Naive B cell (primary cell): ENCODE results near the gene MRPS11. TPM values are rescaled to one million over a fixed set of nuclear protein-coding genes. Genes with fewer than 3 reads are reported as not detected.

Experiments used
- ATAC-seq, 2 donors: fragments of 150-1000 bp; cut with Tn5 transposase; 2 replicates each; pipeline ENCODE4 v1.10.0; 2021; ENCODE audit warnings: low read depth in 2 of 2, mild to moderate bottlenecking in 2 of 2, moderate library complexity in 2 of 2
- DNase-seq: peaks from one replicate; pipeline ENCODE4 v3.0.0; 2022
- H3K27ac Mint-ChIP-seq, 6 donors: one replicate each; pipeline ENCODE4 v1.8.0; 2020 to 2022; ENCODE audit warnings: mild to moderate bottlenecking in 6 of 6, mixed read lengths in 6 of 6, moderate library complexity in 5 of 6, inconsistent platforms in 2 of 6
- H3K27me3 Mint-ChIP-seq, 3 donors: one replicate each; pipeline ENCODE4 v1.8.0; 2021 to 2022; ENCODE audit warnings: mixed read lengths in 3 of 3, mild to moderate bottlenecking in 1 of 3
- H3K36me3 Mint-ChIP-seq, 2 donors: one replicate each; pipeline ENCODE4 v1.8.0; 2020 to 2022; ENCODE audit warnings: mixed read lengths in 2 of 2, inconsistent platforms in 1 of 2, mild to moderate bottlenecking in 1 of 2
- H3K4me1 Mint-ChIP-seq, 3 donors: one replicate each; pipeline ENCODE4 v1.8.0; 2020 to 2022; ENCODE audit warnings: mixed read lengths in 3 of 3, inconsistent platforms in 1 of 3, mild to moderate bottlenecking in 1 of 3, moderate library complexity in 1 of 3
- H3K4me3 Mint-ChIP-seq, 8 donors: one replicate each; pipeline ENCODE4 v1.8.0; 2020 to 2022; ENCODE audit warnings: mild to moderate bottlenecking in 8 of 8, mixed read lengths in 8 of 8, moderate library complexity in 8 of 8, inconsistent platforms in 2 of 8
- H3K9me3 Mint-ChIP-seq, 7 donors: one replicate each; pipeline ENCODE4 v1.8.0; 2020 to 2022; ENCODE audit warnings: mixed read lengths in 7 of 7, mild to moderate bottlenecking in 5 of 7, inconsistent platforms in 2 of 7, moderate library complexity in 1 of 7
- polyA plus RNA-seq, 6 donors: library from polyadenylated mRNA; unstranded; fragments of 300-500 nt; fragmentation: Illumina TruSeq; gene quantifications; one replicate each; pipeline ENCODE4 v1.2.3, GENCODE V29; 2021; ENCODE audit warnings: low read depth in 6 of 6

The MRPS11 gene
- polyA plus RNA-seq, 6 donors from 2014 or later = 46.6 to 72.4 (median 60.3) TPM

- ATAC-seq (no peak), DNase-seq (no peak)
- H3K27me3 Mint-ChIP-seq = peaks cover 42 to 67% (median 61%) of the 10 kb centered on the region in 3 donors
- no peak overlapping the region for H3K27ac Mint-ChIP-seq
- H3K36me3 Mint-ChIP-seq = peaks cover 18 to 22% of the 10 kb centered on the region in 2 donors
- peaks cover 16 to 32% (median 25%) of the 10 kb centered on the region in 7 donors for H3K9me3 Mint-ChIP-seq
- H3K4me1 Mint-ChIP-seq = no peaks in the 10 kb centered on the region
- H3K4me3 Mint-ChIP-seq = peak overlapping the region in 1 of 8 donors; percentile 9
Observed at GRCh38 chr15:88441076-88441730, 26.3 kb upstream of the MRPS11 start.

- Mint-ChIP-seq H3K27me3 (peaks cover 31 to 45% (median 32%) of the 10 kb centered on the region in 3 donors), H3K36me3 (peaks cover 14 to 22% of the 10 kb centered on the region in 2 donors), H3K4me1 (peaks cover 5 to 7% (median 5%) of the 10 kb centered on the region in 3 donors), H3K4me3 (no peak overlapping the region), H3K27ac (no peak overlapping the region), H3K9me3 (peaks cover 16 to 32% (median 25%) of the 10 kb centered on the region in 7 donors)
- ATAC-seq (no peak), DNase-seq (no peak)
Observed at GRCh38 chr15:88447206-88447605, 20.3 kb upstream of the MRPS11 start.

- Mint-ChIP-seq H3K27me3 (peaks cover 28 to 43% (median 28%) of the 10 kb centered on the region in 3 donors), H3K4me1 (peaks cover 5 to 7% (median 5%) of the 10 kb centered on the region in 3 donors), H3K4me3 (no peak overlapping the region), H3K36me3 (peaks cover 14 to 20% of the 10 kb centered on the region in 2 donors), H3K9me3 (peaks cover 16 to 29% (median 20%) of the 10 kb centered on the region in 7 donors), H3K27ac (peak overlapping the region in 1 of 6 donors; percentile 11)
- DNase-seq = no peak
- ATAC-seq = no peak
Observed at GRCh38 chr15:88447741-88448140, 19.8 kb upstream of the MRPS11 start.

GRCh38 chr15:88448991-88449461 is 18.5 kb upstream of the MRPS11 start:
- H3K36me3 Mint-ChIP-seq = peaks cover 3 to 7% of the 10 kb centered on the region in 2 donors
- H3K4me3 Mint-ChIP-seq = no peak overlapping the region
- DNase-seq (no peak), ATAC-seq (no peak)
- H3K9me3 Mint-ChIP-seq = peaks cover 4 to 16% (median 11%) of the 10 kb centered on the region in 7 donors
- H3K27me3 Mint-ChIP-seq = peaks cover 15 to 30% (median 22%) of the 10 kb centered on the region in 3 donors
- peaks cover 5 to 7% (median 5%) of the 10 kb centered on the region in 3 donors for H3K4me1 Mint-ChIP-seq
- H3K27ac Mint-ChIP-seq = no peak overlapping the region

GRCh38 chr15:88449581-88449980 is 17.9 kb upstream of the MRPS11 start:
- no peak for DNase-seq
- H3K27ac Mint-ChIP-seq = no peak overlapping the region
- H3K4me1 Mint-ChIP-seq = peaks cover 5 to 9% (median 5%) of the 10 kb centered on the region in 3 donors
- ATAC-seq = no peak
- peaks cover 0 to 1% of the 10 kb centered on the region in 2 donors for H3K36me3 Mint-ChIP-seq
- peaks cover 2 to 11% (median 5%) of the 10 kb centered on the region in 7 donors for H3K9me3 Mint-ChIP-seq
- H3K4me3 Mint-ChIP-seq = no peak overlapping the region
- peaks cover 10 to 25% (median 21%) of the 10 kb centered on the region in 3 donors for H3K27me3 Mint-ChIP-seq

- DNase-seq (peak; percentile 39), ATAC-seq (peak in 1 of 2 donors; percentile 44)
- H3K27me3 Mint-ChIP-seq = peaks cover 8 to 23% (median 21%) of the 10 kb centered on the region in 3 donors
- H3K9me3 Mint-ChIP-seq = peaks cover 0 to 4% (median 3%) of the 10 kb centered on the region in 7 donors
- no peaks in the 10 kb centered on the region for H3K36me3 Mint-ChIP-seq
- peak overlapping the region in 1 of 8 donors; percentile 38 for H3K4me3 Mint-ChIP-seq
- H3K27ac Mint-ChIP-seq = no peak overlapping the region
- peaks cover 5 to 11% (median 5%) of the 10 kb centered on the region in 3 donors for H3K4me1 Mint-ChIP-seq
Observed at GRCh38 chr15:88450125-88450798, 17.2 kb upstream of the MRPS11 start.

GRCh38 chr15:88453651-88454050 is 13.9 kb upstream of the MRPS11 start:
- H3K27me3 Mint-ChIP-seq = peaks cover 6 to 8% (median 7%) of the 10 kb centered on the region in 3 donors
- no peak for DNase-seq
- H3K4me1 Mint-ChIP-seq = peaks cover 5 to 11% (median 5%) of the 10 kb centered on the region in 3 donors
- no peak overlapping the region for H3K4me3 Mint-ChIP-seq
- ATAC-seq = no peak
- peaks cover 0 to 6% of the 10 kb centered on the region in 2 donors for H3K36me3 Mint-ChIP-seq
- H3K9me3 Mint-ChIP-seq = no peaks in the 10 kb centered on the region
- H3K27ac Mint-ChIP-seq = no peak overlapping the region

- H3K27ac Mint-ChIP-seq = peak overlapping the region in 1 of 6 donors; percentile 30
- peaks cover 6 to 8% (median 7%) of the 10 kb centered on the region in 3 donors for H3K27me3 Mint-ChIP-seq
- peaks cover 0 to 6% of the 10 kb centered on the region in 2 donors for H3K36me3 Mint-ChIP-seq
- DNase-seq = no peak
- no peak for ATAC-seq
- H3K4me1 Mint-ChIP-seq = peaks cover 5 to 11% (median 5%) of the 10 kb centered on the region in 3 donors
- H3K4me3 Mint-ChIP-seq = no peak overlapping the region
- H3K9me3 Mint-ChIP-seq = no peaks in the 10 kb centered on the region
Observed at GRCh38 chr15:88454236-88454635, 13.3 kb upstream of the MRPS11 start.

- Mint-ChIP-seq H3K9me3 (no peaks in the 10 kb centered on the region), H3K27ac (peak overlapping the region in 1 of 6 donors; percentile 47), H3K36me3 (peaks cover 0 to 6% of the 10 kb centered on the region in 2 donors), H3K4me3 (no peak overlapping the region), H3K4me1 (peaks cover under 1 to 6% (median under 1%) of the 10 kb centered on the region in 3 donors), H3K27me3 (peaks cover 1 to 3% (median 2%) of the 10 kb centered on the region in 3 donors)
- ATAC-seq (peak; percentile 65 to 75), DNase-seq (peak; percentile 15)
Observed at GRCh38 chr15:88454867-88455810, 12.4 kb upstream of the MRPS11 start.

- H3K27ac Mint-ChIP-seq = no peak overlapping the region
- no peaks in the 10 kb centered on the region for H3K9me3 Mint-ChIP-seq
- H3K4me1 Mint-ChIP-seq = peaks cover 0 to 5% (median 0%) of the 10 kb centered on the region in 3 donors
- H3K27me3 Mint-ChIP-seq = no peaks in the 10 kb centered on the region
- no peak overlapping the region for H3K4me3 Mint-ChIP-seq
- ATAC-seq (no peak), DNase-seq (no peak)
- peaks cover 0 to 6% of the 10 kb centered on the region in 2 donors for H3K36me3 Mint-ChIP-seq
Observed at GRCh38 chr15:88456733-88457132, 10.8 kb upstream of the MRPS11 start.

- H3K4me3 Mint-ChIP-seq = peak overlapping the region in 3 of 8 donors; percentile 2 to 76 (median 45)
- no peaks in the 10 kb centered on the region for H3K27me3 Mint-ChIP-seq
- H3K27ac Mint-ChIP-seq = no peak overlapping the region
- DNase-seq = no peak
- no peak for ATAC-seq
- peaks cover 10 to 40% (median 21%) of the 10 kb centered on the region in 3 donors for H3K4me1 Mint-ChIP-seq
- H3K9me3 Mint-ChIP-seq = no peaks in the 10 kb centered on the region
- peaks cover 15 to 17% of the 10 kb centered on the region in 2 donors for H3K36me3 Mint-ChIP-seq
Observed at GRCh38 chr15:88463870-88464532, 3.5 kb upstream of the MRPS11 start.

GRCh38 chr15:88465633-88466224 is 1.8 kb upstream of the MRPS11 start:
- peaks cover 10 to 40% (median 21%) of the 10 kb centered on the region in 3 donors for H3K4me1 Mint-ChIP-seq
- DNase-seq = no peak
- no peaks in the 10 kb centered on the region for H3K27me3 Mint-ChIP-seq
- H3K36me3 Mint-ChIP-seq = peaks cover 15 to 17% of the 10 kb centered on the region in 2 donors
- H3K27ac Mint-ChIP-seq = peak overlapping the region in 1 of 6 donors; percentile 96
- ATAC-seq = no peak
- peak overlapping the region in 6 of 8 donors; percentile 40 to 98 (median 96) for H3K4me3 Mint-ChIP-seq
- H3K9me3 Mint-ChIP-seq = no peaks in the 10 kb centered on the region
